Transverse colon (tissue), 4 donors: Measurements from ENCODE around the gene HMHB1.

Experiments
- CTCF ChIP-seq, 5 experiments: fragments of 200-600 bp in 3 of 5; fragments of 450-650 bp in 2 of 5; sonication (generic) in 3 of 5; IDR thresholded peaks; 1 replicate in 2 of 5; 2 replicates in 3 of 5; pipeline ENCODE4 v1.5.1; 2016 to 2017; ENCODE audit warnings: antibody characterized with exemption in 5 of 5, inconsistent platforms in 3 of 5, mild to moderate bottlenecking in 2 of 5, moderate library complexity in 1 of 5
- EP300 ChIP-seq: sonication (generic); formaldehyde crosslinking; IDR thresholded peaks from one replicate; pipeline ENCODE4 v1.6.1; 2017; ENCODE audit warnings: antibody characterized with exemption, low read depth
- POLR2A ChIP-seq: fragments of 450-650 bp; IDR thresholded peaks from one replicate; pipeline ENCODE4 v1.6.1; 2016; ENCODE audit warnings: antibody characterized with exemption, mild to moderate bottlenecking, moderate library complexity
- POLR2AphosphoS5 ChIP-seq, 3 donors: sonication (generic); formaldehyde crosslinking; IDR thresholded peaks; one replicate each; pipeline ENCODE4 v1.6.1; 2016; ENCODE audit warnings: antibody characterized with exemption in 3 of 3

GRCh38 chr5:143782588-143783386 lies 29.2 kb upstream of the HMHB1 start:
- TF ChIP-seq POLR2A (no peak), POLR2AphosphoS5 (IDR thresholded peaks at IDR 0.05) (no peak), CTCF (IDR thresholded peaks at IDR 0.05) (no peak), EP300 (no peak)
